Gastroesophageal sphincter (tissue), 4 donors: ENCODE results near the gene MRPL40. TPM values are rescaled to one million over a fixed set of nuclear protein-coding genes. Genes with fewer than 3 reads are reported as not detected.

ENCODE experiments used
- ATAC-seq: fragments of 150-250 bp; one replicate; pipeline ENCODE4 v1.9.1; 2016; ENCODE audit warnings: mild to moderate bottlenecking, moderate library complexity
- H3K27ac ChIP-seq, 4 donors: fragments of 200-600 bp; sonication (generic) in 3 of 4; 1 replicate in 3 of 4; 2 replicates in 1 of 4; pipeline ENCODE4 v1.5.1; 2016 to 2019
- H3K27me3 ChIP-seq: fragments of 200-600 bp; sonication (generic); one replicate; pipeline ENCODE4 v1.5.1; 2019
- H3K36me3 ChIP-seq, 2 donors: fragments of 200-600 bp; sonication (generic); one replicate each; pipeline ENCODE4 v1.5.1; 2019; ENCODE audit warnings: control low read depth in 1 of 2
- H3K4me1 ChIP-seq, 3 donors: fragments of 200-600 bp; sonication (generic); 1 replicate in 2 of 3; 2 replicates in 1 of 3; pipeline ENCODE4 v1.5.1; 2016 to 2019; ENCODE audit warnings: control low read depth in 2 of 3
- H3K4me3 ChIP-seq, 2 donors: fragments of 200-600 bp; sonication (generic); one replicate each; pipeline ENCODE4 v1.5.1; 2019; ENCODE audit warnings: mild to moderate bottlenecking in 1 of 2, moderate library complexity in 1 of 2
- H3K9me3 ChIP-seq, 3 donors: fragments of 200-600 bp; sonication (generic); one replicate each; pipeline ENCODE4 v1.5.1; 2017 to 2019; ENCODE audit warnings: control low read depth in 2 of 3
- CTCF ChIP-seq, 4 experiments: fragments of 200-600 bp in 2 of 4; fragments of 450-650 bp in 2 of 4; sonication (generic) in 1 of 4; IDR thresholded peaks; one replicate each; pipeline ENCODE4 v1.5.1; 2017 to 2019; ENCODE audit warnings: antibody characterized with exemption in 4 of 4, mild to moderate bottlenecking in 2 of 4, moderate library complexity in 2 of 4
- EP300 ChIP-seq: sonication (generic); formaldehyde crosslinking; IDR thresholded peaks from one replicate; pipeline ENCODE4 v1.6.1; 2017; ENCODE audit warnings: antibody characterized with exemption, mild to moderate bottlenecking
- POLR2A ChIP-seq, 2 donors: fragments of 450-650 bp; IDR thresholded peaks; one replicate each; pipeline ENCODE4 v1.6.1; 2017; ENCODE audit warnings: antibody characterized with exemption in 2 of 2, mild to moderate bottlenecking in 2 of 2, moderate library complexity in 1 of 2
- POLR2AphosphoS5 ChIP-seq: sonication (generic); formaldehyde crosslinking; IDR thresholded peaks from one replicate; pipeline ENCODE4 v1.6.1; 2017; ENCODE audit warnings: antibody characterized with exemption
- WGBS, 2 donors: methylation state at CpG; one replicate each; pipeline ENCODE4 v1.1.5; 2018; ENCODE audit warnings: low coverage in 1 of 2; 5-methylcytosine and 5-hydroxymethylcytosine counted together
- total RNA-seq, 4 donors: library from RNA; depleted of rRNA; stranded (reverse); fragments of >200 nt; gene quantifications; one replicate each; pipeline ENCODE4 v1.1.0, GENCODE V29; 2016

The MRPL40 gene
- total RNA-seq, 4 donors from 2014 or later: 22.8 to 29.1 (median 25.8) TPM

DNA sequence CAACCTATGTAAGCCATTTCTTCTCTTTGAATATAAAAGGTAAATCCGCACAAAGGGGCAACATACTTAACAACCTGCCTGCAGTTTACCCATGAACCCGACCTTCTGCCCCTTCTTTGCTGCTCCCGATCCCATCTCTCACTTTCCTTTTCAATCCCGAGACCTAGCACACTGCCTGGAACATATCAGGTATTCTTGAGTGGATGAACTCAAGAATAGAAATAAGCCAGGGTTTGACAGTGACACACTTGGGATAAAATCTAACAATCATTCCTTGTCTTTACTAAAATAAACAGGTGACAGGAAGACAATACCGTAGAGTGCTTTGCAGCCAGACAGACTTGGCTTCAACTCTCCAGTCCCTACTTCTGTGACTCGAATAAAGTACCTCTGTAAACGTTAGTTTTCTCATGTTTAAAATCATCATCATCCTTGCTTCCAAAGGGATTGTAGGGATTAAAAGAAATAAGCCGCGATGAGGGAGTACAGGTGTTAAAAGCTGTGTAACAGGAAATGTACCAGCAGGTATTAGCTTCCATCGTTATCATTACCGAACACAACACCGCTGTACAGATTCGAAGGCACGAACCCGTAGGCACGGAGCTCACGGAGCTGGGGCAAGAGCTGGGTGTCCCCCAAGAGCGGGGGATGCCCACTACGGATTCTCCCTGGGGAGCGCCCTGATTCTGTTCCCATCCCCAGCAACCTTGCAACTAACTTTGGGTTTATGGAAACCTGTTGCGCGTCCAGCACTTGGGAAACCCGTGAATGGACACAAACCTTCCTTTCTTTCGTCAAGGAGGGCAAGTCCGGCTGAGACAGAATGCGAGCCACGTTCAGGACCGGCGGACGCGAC lies 45.9 kb downstream of the MRPL40 start:
- WGBS, 2 donors: 2 to 3% methylated on average over 10 to 18 of the region's 31 CpGs
- Histone ChIP-seq H3K27me3 (no peaks in the 10 kb centered on the region), H3K27ac (peak overlapping the region; percentile 88 to 97 (median 91)), H3K4me1 (peaks cover 0 to 39% (median 20%) of the 10 kb centered on the region in 3 donors), H3K36me3 (peaks cover 0 to 20% of the 10 kb centered on the region in 2 donors), H3K4me3 (peak overlapping the region; percentile 80 to 92), H3K9me3 (no peaks in the 10 kb centered on the region)
- no peak for TF ChIP-seq EP300
- no peak for TF ChIP-seq CTCF (IDR thresholded peaks at IDR 0.05)
- TF ChIP-seq POLR2A (IDR thresholded peaks at IDR 0.05): no peak
- TF ChIP-seq POLR2AphosphoS5: no peak
- no peak for ATAC-seq

DNA sequence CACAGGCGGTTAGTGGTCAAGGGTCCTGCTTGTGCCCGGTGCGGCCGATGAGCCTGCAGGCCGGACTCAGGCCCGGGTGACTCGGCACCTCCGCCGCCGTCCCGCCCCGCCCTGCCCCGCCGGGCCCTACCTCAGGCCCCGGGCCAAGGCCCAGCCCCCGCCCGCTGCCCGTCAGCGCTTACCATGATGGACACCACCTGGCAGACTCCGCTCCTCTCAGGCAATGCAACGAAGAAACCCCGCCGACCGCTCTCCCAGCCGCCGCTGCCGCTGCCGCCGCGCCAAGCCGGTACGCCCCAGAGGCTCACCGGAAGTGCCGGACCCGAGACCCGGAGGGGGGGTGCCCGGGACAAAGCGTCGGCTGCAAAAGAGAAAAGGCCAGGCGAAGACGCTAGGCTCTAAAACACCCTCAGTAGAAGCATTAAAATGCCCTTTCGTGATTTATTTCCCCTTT lies 46.6 kb downstream of the MRPL40 start, which contains the start of gene UFD1:
Gene UFD1, minus strand, starts transcription at position 293 of the 454 bp plus-strand sequence. Its CDS starts 108 bp downstream, at position 185.
- peak within 1 kb of the TSS; percentile 88 to 97 (median 91) for H3K27ac ChIP-seq
- no peaks in the 10 kb centered on the region for H3K9me3 ChIP-seq
- ATAC-seq: peak; percentile 82
- H3K27me3 ChIP-seq: no peaks in the 10 kb centered on the region
- TF ChIP-seq POLR2AphosphoS5 (peak; percentile 75), CTCF (IDR thresholded peaks at IDR 0.05) (no peak), EP300 (no peak), POLR2A (IDR thresholded peaks at IDR 0.05) (peak; percentile 21 to 47)
- peak within 1 kb of the TSS; percentile 80 to 92 for H3K4me3 ChIP-seq
- peaks cover 0 to 13% of the 10 kb centered on the region in 2 donors for H3K36me3 ChIP-seq
- H3K4me1 ChIP-seq: peaks cover 0 to 39% (median 20%) of the 10 kb centered on the region in 3 donors
- 0% methylated on average over 2 to 4 of the region's 42 CpGs for WGBS, 2 donors

DNA sequence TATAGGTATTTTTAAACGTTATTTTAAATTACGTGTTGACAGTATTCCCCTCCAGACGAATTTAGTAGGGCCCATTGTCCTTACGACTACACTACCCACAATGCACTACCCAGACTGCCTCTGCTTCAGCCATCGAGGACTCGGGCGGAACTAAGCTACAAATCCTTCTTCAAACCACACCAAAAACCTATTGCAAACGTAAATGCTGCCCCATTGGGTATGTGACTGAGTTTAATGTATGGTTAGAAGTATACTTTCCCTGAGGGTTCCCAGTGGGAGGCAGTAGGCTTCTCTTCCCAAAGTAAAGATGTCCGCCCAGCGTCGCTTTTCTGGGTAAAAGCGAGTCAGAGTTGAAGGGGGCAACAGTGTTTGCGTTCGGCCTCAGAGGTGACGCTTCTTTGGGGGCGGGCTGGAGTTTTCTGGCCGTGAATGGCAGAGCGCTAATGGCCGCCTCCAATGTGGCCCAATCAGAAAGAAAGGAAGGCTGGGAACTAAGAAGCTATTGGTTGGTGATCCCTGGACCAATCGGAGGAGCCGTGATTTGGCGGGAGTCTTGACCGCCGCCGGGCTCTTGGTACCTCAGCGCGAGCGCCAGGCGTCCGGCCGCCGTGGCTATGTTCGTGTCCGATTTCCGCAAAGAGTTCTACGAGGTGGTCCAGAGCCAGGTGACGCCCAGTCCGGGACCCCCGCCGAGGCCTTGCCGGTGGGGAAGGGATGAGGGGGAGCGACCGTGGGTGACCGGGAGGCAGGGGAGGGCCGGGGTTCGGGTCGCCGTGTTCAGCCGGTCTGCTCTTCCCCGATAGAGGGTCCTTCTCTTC lies 47.2 kb downstream of the MRPL40 start, which contains the start of gene CDC45:
Gene CDC45, plus strand, starts transcription at position 566 of the 818 bp plus-strand sequence. Its CDS starts 49 bp downstream, at position 615.
- H3K9me3 ChIP-seq: no peaks in the 10 kb centered on the region
- peak within 1 kb of the TSS; percentile 88 to 97 (median 91) for H3K27ac ChIP-seq
- peaks cover 0 to 7% of the 10 kb centered on the region in 2 donors for H3K36me3 ChIP-seq
- peak within 1 kb of the TSS; percentile 80 to 92 for H3K4me3 ChIP-seq
- TF ChIP-seq POLR2AphosphoS5 (peak; percentile 34), CTCF (IDR thresholded peaks at IDR 0.05) (no peak), EP300 (no peak), POLR2A (IDR thresholded peaks at IDR 0.05) (no peak)
- ATAC-seq: peak; percentile 97
- peaks cover 0 to 39% (median 20%) of the 10 kb centered on the region in 3 donors for H3K4me1 ChIP-seq
- 0% methylated on average over 8 to 15 of the region's 50 CpGs for WGBS, 2 donors
- no peaks in the 10 kb centered on the region for H3K27me3 ChIP-seq

DNA sequence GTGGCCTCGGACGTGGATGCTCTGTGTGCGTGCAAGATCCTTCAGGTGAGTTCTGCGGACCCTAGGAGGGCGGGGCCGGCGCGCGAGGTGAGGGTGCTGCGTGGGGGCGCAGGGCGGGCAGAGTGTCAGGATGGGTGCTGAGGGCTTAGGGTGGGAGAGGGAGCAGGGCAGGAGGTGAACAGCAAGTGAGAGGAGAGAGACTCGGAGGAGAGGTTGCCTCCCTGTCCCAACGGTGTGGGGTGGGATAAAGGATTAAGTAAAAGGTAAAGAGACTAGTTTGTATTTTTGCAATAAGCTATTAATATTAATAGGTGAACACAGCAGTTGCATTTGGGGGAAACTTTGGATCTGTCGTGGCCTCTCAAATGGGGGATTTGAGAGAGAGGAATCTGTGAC lies 47.8 kb downstream of the MRPL40 start:
- no peaks in the 10 kb centered on the region for H3K27me3 ChIP-seq
- H3K36me3 ChIP-seq: peaks cover 0 to under 1% of the 10 kb centered on the region in 2 donors
- peak overlapping the region in 1 of 2 donors; percentile 80 for H3K4me3 ChIP-seq
- H3K27ac ChIP-seq: peak overlapping the region in 1 of 4 donors; percentile 33
- no peak for ATAC-seq
- H3K9me3 ChIP-seq: no peaks in the 10 kb centered on the region
- TF ChIP-seq POLR2A (IDR thresholded peaks at IDR 0.05) (no peak), POLR2AphosphoS5 (no peak), EP300 (no peak), CTCF (IDR thresholded peaks at IDR 0.05) (no peak)
- WGBS, 2 donors: 1 to 23% methylated on average over 2 to 11 of the region's 15 CpGs
- peaks cover 0 to 37% (median 20%) of the 10 kb centered on the region in 3 donors for H3K4me1 ChIP-seq
